Frontal cortex (tissue), 4 donors: ENCODE measurements around the gene IQCC. TPM values are rescaled to one million over a fixed set of nuclear protein-coding genes. Genes with fewer than 3 reads are reported as not detected.

Experiments
- DNase-seq, 2 donors: peaks; one replicate each; pipeline ENCODE4 v3.0.0; 2012; ENCODE audit warnings: low spot score in 2 of 2
- FAIRE-seq: peaks from 2 replicates; lab custom pipeline; 2012; peaks lifted over from hg19 to GRCh38; lab: Jason Lieb, UNC
- total RNA-seq: library from RNA; depleted of rRNA; stranded (reverse); fragments of >200 nt; gene quantifications from one replicate; pipeline ENCODE4 v1.2.3, GENCODE V29; 2014
- donor health status: control.
- donor health status: control.
- donor health status: control.

Gene IQCC
- total RNA-seq, 1 donor from 2014 or later = 3.3 TPM

DNA sequence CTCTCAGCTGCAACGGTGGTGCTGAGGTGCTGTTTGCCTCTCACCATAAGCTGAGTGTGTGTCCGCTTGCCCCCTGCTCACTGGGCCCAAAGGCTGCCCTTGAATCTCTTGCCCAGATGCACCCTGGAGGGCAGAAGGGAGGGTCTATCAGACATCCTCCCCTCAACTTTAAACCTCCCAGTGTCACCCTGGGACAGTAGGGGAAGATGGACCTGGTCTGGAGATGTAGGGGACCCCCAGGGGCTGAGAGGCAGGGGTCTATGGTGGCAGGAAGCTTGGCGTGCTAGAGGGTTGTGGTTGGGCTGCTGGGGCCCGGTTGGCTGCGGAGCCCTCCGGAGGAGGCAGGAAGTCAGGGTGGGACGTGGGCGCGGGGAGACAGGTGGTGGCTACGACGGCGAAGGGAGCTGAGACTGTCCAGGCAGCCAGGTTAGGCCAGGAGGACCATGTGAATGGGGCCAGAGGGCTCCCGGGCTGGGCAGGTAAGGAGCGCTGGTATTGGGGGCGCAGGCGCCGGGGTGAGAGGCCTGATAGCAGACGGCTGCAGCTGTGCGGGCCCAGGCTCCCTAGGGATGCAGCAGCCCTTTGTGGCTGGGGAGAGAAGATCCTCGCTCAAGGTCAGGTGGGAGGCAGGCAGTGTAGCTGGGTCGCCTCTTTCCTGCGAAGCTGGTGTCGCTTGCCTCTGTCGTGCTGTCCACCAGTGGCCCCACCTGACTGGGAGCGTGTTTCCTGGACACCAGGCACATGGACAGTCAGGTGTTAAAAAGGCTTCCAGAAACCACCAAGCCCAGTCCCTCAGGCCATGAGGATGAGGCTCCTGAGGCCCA lies 45.6 kb downstream of the IQCC start, which contains the start of gene LCK:
TSS of gene LCK (plus strand) at position 373 of the 824 bp plus-strand sequence. CDS start 23,065 bp downstream, outside the sequence.
- FAIRE-seq (no peak), DNase-seq (no peak)

DNA sequence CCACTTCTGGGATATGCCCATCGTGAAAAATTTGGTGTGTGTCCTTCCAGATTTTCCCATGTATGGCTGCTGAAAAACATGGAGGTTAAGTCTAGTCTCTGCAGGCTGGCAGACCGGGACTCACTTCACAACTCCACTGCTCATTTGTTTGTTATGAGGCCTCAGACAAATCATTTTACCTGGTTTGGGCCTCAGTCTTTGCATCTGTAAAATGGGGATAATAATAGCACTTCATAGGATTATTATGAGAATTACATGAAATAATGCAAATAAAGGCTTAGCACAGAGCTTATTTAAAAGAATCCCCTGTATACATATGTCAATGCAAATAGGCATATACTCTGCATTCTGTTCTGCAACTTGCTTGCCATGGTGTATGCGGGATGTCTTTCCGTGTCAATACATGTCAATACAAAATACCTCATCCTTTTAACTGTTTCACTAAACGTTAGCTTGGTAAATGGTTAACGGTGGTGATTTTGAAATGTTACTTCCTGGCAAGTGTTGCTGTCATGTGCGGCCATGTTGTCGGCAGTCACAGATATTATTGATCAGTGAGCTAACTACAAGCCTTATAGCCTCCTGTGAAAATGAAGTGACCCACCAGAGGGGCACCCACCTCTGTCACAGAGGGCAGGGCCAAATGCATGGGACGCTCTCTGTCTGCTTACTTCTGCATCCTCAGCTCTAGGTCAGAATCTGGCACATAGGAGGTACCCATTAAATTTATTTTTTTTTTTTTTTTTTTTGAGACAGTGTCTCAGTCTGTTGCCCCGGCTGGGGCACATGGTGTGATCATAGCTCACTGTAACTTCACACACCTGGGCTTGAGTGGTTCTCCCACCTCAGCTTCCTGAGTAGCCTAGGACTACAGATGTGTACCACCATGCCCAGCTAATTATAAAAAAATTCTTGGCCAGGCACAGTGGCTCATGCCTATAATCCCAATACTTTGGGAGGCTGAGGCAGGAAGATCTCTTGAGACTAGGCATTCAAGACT lies 49.9 kb downstream of the IQCC start:
- DNase-seq = no peak
- FAIRE-seq = no peak

GRCh38 chr1:32256473-32257226 lies 51.2 kb downstream of the IQCC start:
- no peak for DNase-seq
- FAIRE-seq = no peak

GRCh38 chr1:32257227-32257508 lies 51.7 kb downstream of the IQCC start:
- no peak for FAIRE-seq

More at GRCh38 chr1:32257227-32257508, 51.7 kb downstream of the IQCC start:
- no peak for DNase-seq

Other genes with a start within 250 kb of the IQCC start
- gene KHDRBS1, start 191.8 kb upstream of the IQCC start, total RNA-seq = 105 TPM
- 5.3 TPM for gene TMEM39B, start 132.7 kb upstream of the IQCC start, total RNA-seq
- gene KPNA6, start 97.6 kb upstream of the IQCC start, total RNA-seq = 21.2 TPM
- 20.4 TPM for gene TXLNA, start 26.0 kb upstream of the IQCC start, total RNA-seq
- 34.2 TPM for gene CCDC28B, start 5.1 kb upstream of the IQCC start, total RNA-seq
- not detected for gene DCDC2B, start 3.4 kb downstream of the IQCC start, total RNA-seq
- gene TMEM234, start 16.7 kb downstream of the IQCC start, total RNA-seq = 12.2 TPM
- 98.6 TPM for gene EIF3I, start 16.7 kb downstream of the IQCC start, total RNA-seq
- 0.41 TPM for gene FAM167B, start 41.6 kb downstream of the IQCC start, total RNA-seq
- gene LCK, start 45.6 kb downstream of the IQCC start, total RNA-seq = not detected
- 19.6 TPM for gene HDAC1, start 86.4 kb downstream of the IQCC start, total RNA-seq
- 373 TPM for gene MARCKSL1, start 130.6 kb downstream of the IQCC start, total RNA-seq
- gene FAM229A, start 156.8 kb downstream of the IQCC start, total RNA-seq = 2.0 TPM
- 0.41 TPM for gene TSSK3, start 156.9 kb downstream of the IQCC start, total RNA-seq
- 65.2 TPM for gene BSDC1, start 188.8 kb downstream of the IQCC start, total RNA-seq